D721Med (cell line): ENCODE measurements around the gene OBSCN.

Experiments used
- DNase-seq: peaks from one replicate; pipeline ENCODE4 v3.0.0; 2011; ENCODE audit warnings: low spot score; ENCODE audit not compliant: insufficient read length
- FAIRE-seq: peaks from 2 replicates; lab custom pipeline; 2011; peaks lifted over from hg19 to GRCh38; lab: Jason Lieb, UNC
- TF ChIP-seq, protein P1 (sequence below): IDR thresholded peaks from 2 replicates; pipeline ENCODE4 v1.5.1; 2012; ENCODE audit warnings: mild to moderate bottlenecking, control low read depth; ENCODE audit not compliant: insufficient read depth; ENCODE audit errors: missing control alignments

OBSCN gene

DNA sequence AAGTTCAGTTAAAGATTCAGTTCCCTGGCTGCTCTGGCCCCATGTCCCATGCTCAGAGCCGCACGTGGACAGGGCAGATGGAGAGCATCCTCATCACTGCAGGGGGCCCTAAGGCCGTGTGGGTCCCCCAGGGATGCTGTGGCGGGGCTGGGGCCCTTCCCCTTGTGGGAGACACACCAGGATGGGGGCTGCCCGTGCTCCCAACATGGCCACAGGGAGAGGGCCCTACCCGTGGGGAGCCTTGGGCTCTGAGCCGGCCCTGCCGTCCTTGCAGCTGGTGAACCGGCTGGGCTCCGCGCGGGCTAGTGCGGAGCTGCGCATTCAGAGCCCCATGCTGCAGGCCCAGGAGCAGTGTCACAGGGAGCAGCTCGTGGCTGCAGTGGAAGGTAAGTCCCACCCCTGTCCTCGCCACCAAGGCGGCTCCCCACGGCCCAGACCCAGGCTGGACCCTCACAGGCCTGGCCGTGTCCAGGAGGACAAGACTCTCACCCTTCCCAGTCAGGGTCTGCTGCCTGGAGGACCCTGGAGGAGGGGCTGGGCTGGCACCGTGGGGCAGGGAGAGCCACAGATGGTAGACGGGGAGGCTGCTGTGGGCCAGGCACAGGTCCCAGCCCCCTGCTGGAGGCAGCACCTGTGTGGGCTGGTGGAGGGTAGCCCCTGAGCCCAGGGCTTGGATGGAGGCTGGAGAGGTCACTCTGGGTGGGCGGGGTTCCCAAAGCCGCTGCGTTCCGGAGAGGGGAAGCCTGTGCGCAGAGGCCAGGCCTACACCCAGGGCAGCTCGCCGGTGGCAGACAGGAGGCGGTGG lies 145.0 kb downstream of the OBSCN start:
- DNase-seq (no peak), FAIRE-seq (no peak)
- TF ChIP-seq, protein P1, sequence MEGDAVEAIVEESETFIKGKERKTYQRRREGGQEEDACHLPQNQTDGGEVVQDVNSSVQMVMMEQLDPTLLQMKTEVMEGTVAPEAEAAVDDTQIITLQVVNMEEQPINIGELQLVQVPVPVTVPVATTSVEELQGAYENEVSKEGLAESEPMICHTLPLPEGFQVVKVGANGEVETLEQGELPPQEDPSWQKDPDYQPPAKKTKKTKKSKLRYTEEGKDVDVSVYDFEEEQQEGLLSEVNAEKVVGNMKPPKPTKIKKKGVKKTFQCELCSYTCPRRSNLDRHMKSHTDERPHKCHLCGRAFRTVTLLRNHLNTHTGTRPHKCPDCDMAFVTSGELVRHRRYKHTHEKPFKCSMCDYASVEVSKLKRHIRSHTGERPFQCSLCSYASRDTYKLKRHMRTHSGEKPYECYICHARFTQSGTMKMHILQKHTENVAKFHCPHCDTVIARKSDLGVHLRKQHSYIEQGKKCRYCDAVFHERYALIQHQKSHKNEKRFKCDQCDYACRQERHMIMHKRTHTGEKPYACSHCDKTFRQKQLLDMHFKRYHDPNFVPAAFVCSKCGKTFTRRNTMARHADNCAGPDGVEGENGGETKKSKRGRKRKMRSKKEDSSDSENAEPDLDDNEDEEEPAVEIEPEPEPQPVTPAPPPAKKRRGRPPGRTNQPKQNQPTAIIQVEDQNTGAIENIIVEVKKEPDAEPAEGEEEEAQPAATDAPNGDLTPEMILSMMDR = no peak

DNA sequence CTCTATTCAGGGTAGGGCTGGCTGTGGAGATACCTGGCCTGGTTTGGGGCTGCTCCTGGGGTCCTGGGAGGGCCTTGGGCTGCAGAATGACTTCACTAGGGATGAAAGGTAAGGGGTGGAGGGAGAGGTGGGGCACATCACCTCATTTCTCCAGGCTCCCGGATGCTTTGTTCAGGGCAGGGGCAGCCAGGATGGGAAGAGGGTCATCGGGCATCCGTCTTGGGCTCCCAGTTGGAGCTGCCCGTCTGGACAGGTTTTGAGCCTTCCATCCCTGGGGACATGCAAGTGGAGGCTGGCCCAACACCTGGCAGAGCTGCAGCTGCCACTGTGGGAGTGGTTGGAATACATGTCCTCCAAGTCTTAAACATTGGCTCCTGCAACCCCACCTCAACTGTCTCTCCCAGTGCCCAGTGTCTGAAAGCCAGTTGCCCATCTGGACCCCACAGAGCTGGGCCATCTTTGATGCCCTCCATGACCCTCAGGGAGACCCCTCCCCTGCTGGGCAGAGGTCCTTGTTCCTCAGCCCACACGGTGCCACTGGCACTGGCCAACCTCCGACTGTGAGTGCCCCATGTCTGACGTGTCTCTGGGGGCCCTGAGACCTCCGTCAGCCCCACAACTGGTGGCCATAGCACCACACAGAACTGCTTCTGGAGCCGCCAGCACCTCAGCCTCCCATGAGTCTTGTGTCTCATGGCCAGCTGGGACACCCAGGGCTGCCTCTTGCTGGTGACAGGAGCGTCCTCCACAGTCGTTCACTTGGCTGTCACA lies 145.9 kb downstream of the OBSCN start:
- DNase-seq = no peak
- FAIRE-seq = no peak
- TF ChIP-seq, protein P1 = no peak

DNA sequence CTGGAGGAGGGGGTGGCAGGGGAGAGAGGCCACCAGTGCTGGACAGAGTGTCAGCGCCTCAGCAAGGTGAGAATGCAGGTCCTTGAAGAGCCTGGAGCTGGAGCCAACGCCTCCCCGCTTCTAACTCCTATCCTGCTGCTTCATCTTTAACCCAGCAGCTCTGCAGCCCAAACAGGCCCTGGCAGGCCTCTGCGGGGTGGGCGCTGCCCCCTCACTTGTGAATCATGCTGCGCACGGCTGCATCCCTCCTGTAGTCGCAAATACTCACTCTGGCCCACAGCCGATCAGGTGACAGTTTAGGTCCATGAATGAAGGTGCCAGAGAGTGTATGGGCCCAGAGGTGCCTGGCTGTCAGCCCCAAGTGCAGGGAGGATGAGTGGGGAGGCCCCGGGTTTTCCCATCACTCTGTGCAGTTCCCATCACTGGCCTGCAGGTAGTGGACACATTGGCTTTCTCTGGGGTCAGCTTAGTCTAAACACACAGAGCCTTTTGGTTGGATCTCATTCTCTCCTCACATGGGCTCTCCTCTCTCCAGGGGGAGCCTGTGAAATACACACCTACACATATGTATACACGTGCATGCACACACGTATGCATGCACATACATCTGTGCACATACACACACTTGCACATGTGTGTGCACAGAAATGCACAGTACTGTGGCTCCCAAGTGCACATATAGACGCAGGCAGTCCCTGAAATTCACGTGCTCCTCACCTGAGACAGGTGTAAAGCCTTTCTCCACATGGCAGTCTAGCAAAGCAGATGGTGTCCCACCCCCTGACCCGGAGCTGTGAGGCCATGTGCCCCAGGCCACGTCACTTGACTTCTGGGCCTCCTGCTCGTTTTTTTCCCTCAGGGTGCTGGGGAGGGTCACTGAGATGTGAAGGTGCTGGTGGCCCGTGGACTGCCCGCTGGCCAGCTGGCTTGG lies 146.8 kb downstream of the OBSCN start:
- FAIRE-seq (no peak), DNase-seq (no peak)
- TF ChIP-seq, protein P1 = no peak

DNA sequence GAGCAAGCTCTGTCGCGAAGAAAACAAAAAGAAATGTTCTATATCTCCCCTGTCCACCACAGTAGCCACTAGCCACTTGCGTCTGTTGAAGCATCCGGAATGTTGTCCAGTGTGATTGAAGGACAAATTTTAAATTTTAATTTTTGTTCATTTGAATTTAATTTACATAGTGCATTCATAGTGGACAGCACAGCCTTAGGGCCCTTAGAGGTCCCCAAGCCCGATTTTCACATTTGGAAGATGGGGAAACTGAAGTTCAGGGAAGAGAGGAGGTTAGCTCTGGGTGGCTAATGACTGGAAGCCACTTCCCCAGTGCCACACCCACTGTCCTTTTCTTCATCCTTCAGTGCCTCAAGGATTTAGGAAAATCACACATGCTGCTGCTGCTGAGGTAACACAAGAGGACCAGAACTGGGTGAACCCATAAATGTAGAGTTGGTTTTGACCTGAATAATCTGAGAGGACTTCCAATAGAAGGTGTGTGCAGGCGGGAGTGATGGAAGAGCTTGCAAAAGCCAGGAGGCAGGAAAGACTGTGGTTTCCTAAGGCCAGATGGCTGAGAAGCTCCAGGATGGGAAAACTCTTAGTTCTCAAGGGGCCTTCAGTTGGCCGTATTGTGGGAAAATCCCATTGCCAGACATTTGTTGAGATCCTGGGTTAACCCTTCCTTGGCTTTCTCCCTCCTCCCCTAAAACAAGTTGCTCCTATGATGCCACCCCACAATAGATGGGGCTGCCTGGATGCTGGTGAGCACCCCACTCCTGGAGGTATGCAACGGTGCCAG lies 149.2 kb downstream of the OBSCN start:
- DNase-seq (no peak), FAIRE-seq (no peak)
- TF ChIP-seq, protein P1 = no peak

DNA sequence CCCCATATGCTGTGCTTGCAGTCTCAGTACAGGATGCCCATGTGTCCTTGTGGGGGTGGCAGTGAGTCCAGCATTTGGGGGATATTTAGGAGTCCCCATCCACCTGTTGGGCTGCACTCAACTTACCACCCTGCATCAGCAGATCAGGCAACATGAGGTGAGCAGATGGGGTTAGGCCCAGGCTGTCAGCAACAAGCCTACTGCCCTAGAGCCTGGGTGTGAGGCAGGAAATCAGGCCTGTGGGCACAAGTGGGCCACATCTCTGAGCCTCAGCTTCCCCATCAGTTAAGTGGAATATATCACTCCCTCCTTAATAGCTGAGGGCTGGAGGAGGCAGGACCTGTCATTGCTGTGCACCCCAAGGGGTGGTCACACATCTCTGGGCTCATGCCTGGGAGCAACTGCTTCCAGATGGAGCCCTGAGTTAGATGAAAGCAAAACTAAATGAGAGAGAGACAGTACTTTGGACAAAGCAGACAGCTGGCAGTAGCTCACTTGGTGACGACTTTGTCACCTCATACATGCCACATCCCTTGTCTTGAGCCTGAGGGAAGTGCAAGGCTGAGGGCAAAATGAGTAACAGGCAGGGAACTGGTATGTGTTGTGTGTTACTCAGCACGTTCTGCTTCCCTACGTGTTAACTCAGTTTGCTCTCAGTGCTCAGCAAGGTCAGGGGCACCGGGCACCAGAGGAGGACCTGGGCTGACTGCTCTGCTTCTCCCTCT lies 150.4 kb downstream of the OBSCN start:
- TF ChIP-seq, protein P1 = no peak
- FAIRE-seq (no peak), DNase-seq (no peak)
